GM23248 (cell line): ENCODE data around the gene SPINK1.

Experiments
- EZH2 ChIP-seq: fragments of 200-600 bp; sonication (generic); IDR thresholded peaks from 2 replicates; pipeline ENCODE4 v1.6.1; 2018; ENCODE audit warnings: antibody characterized with exemption, mild to moderate bottlenecking; ENCODE audit not compliant: insufficient read depth, poor library complexity, severe bottlenecking
- EZH2phosphoT487 ChIP-seq: fragments of 200-600 bp; sonication (generic); IDR thresholded peaks from 2 replicates; pipeline ENCODE4 v1.6.1; 2018; ENCODE audit warnings: antibody characterized with exemption, moderate library complexity, mild to moderate bottlenecking, low read depth; ENCODE audit not compliant: insufficient read depth

DNA sequence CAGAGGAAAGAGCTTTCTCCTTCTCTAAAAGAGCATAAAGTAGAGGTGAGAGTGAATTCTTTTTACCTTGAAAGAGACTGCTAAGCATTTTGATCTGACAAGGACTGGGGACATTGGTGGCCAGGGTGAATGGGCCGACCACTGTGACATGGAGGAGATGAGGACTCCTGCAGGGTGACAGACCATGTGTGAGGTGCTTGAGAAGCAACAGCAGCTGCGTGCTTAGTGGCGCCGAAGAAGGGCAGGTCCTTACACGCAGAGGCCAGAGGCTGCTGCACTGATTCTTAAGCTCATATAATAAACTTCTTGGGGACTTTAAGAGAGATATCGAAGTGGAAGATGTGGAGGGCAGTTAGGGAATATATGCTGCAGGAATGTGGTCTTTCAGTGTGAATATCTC, 40.3 kb downstream of the SPINK1 start:
- TF ChIP-seq EZH2 (no peak), EZH2phosphoT487 (no peak)
